H9 (cell line): Measurements from ENCODE around the gene SURF1. TPM values are rescaled to one million over a fixed set of nuclear protein-coding genes. Genes with fewer than 3 reads are reported as not detected.

Experiments
- DNase-seq: peaks from one replicate; pipeline ENCODE4 v3.0.0-alpha.2; 2017
- H2AFZ ChIP-seq: one replicate; pipeline ENCODE4 v1.6.1; 2013; ENCODE audit warnings: mild to moderate bottlenecking, low read length, control low read depth, moderate library complexity
- H2AK5ac ChIP-seq: 2 replicates; pipeline ENCODE4 v1.6.1; 2013; ENCODE audit warnings: low read length, control low read depth, mixed read lengths; ENCODE audit not compliant: insufficient read length
- H2BK120ac ChIP-seq: one replicate; pipeline ENCODE4 v1.6.1; 2013; ENCODE audit warnings: low read depth, mild to moderate bottlenecking, low read length, control low read depth, inconsistent platforms; ENCODE audit not compliant: poor library complexity, severe bottlenecking
- H2BK12ac ChIP-seq: 2 replicates; pipeline ENCODE4 v1.6.1; 2013; ENCODE audit warnings: low read length, control low read depth, mixed read lengths, low read depth; ENCODE audit not compliant: insufficient read length
- H2BK15ac ChIP-seq: 2 replicates; pipeline ENCODE4 v1.6.1; 2013; ENCODE audit warnings: low read depth, low read length, control low read depth
- H2BK20ac ChIP-seq: one replicate; pipeline ENCODE4 v1.6.1; 2013; ENCODE audit warnings: low read depth, mild to moderate bottlenecking, low read length, control low read depth, inconsistent platforms; ENCODE audit not compliant: poor library complexity, severe bottlenecking
- H2BK5ac ChIP-seq: 2 replicates; pipeline ENCODE4 v1.6.1; 2013; ENCODE audit warnings: low read length, control low read depth, mixed read lengths; ENCODE audit not compliant: insufficient read length
- H3K14ac ChIP-seq: 2 replicates; pipeline ENCODE4 v1.6.1; 2013; ENCODE audit warnings: low read length, control low read depth; ENCODE audit not compliant: insufficient read depth
- H3K18ac ChIP-seq: 2 replicates; pipeline ENCODE4 v1.6.1; 2013; ENCODE audit warnings: low read depth, mild to moderate bottlenecking, mixed read lengths, low read length, control low read depth; ENCODE audit not compliant: insufficient read length
- H3K23ac ChIP-seq: 2 replicates; pipeline ENCODE4 v1.6.1; 2013; ENCODE audit warnings: low read length, control low read depth, mixed read lengths, low read depth; ENCODE audit not compliant: insufficient read length
- H3K23me2 ChIP-seq: 2 replicates; pipeline ENCODE4 v1.6.1; 2013; ENCODE audit warnings: low read depth, mild to moderate bottlenecking, mixed read lengths, low read length, control low read depth; ENCODE audit not compliant: insufficient read length, poor library complexity, severe bottlenecking
- H3K27ac ChIP-seq: 2 replicates; pipeline ENCODE4 v1.5.1; 2013; ENCODE audit warnings: low read length, control low read depth, mixed read lengths, low read depth; ENCODE audit not compliant: insufficient read length
- H3K27me3 ChIP-seq: 2 replicates; pipeline ENCODE4 v1.6.1; 2013; ENCODE audit warnings: low read length, control low read depth, inconsistent platforms; ENCODE audit not compliant: insufficient read depth
- H3K4ac ChIP-seq: 2 replicates; pipeline ENCODE4 v1.6.1; 2013; ENCODE audit warnings: low read depth, mild to moderate bottlenecking, control low read depth, inconsistent platforms, low read length, moderate library complexity
- H3K4me1 ChIP-seq: 2 replicates; pipeline ENCODE4 v1.6.1; 2013; ENCODE audit warnings: low read length, control low read depth, inconsistent platforms; ENCODE audit not compliant: insufficient read depth
- H3K4me2 ChIP-seq: 2 replicates; pipeline ENCODE4 v1.6.1; 2013; ENCODE audit warnings: low read length, control low read depth, mixed read lengths; ENCODE audit not compliant: insufficient read length, insufficient read depth
- H3K56ac ChIP-seq: 2 replicates; pipeline ENCODE4 v1.6.1; 2013; ENCODE audit warnings: low read depth, mild to moderate bottlenecking, mixed read lengths, low read length, control low read depth; ENCODE audit not compliant: insufficient read length
- H3K79me1 ChIP-seq: 2 replicates; pipeline ENCODE4 v1.6.1; 2013; ENCODE audit warnings: low read depth, mild to moderate bottlenecking, moderate library complexity, low read length, control low read depth, inconsistent platforms; ENCODE audit not compliant: insufficient read depth, poor library complexity, severe bottlenecking
- H3K79me2 ChIP-seq: 2 replicates; pipeline ENCODE4 v1.6.1; 2013; ENCODE audit warnings: low read length, control low read depth, inconsistent platforms; ENCODE audit not compliant: insufficient read depth
- H3K9ac ChIP-seq: 2 replicates; pipeline ENCODE4 v1.6.1; 2013; ENCODE audit warnings: low read length, control low read depth, mixed read lengths; ENCODE audit not compliant: insufficient read length; ENCODE audit errors: extremely low read depth
- H3K9me3 ChIP-seq: one replicate; pipeline ENCODE4 v1.6.1; 2013; ENCODE audit warnings: low read depth, low read length, inconsistent platforms; ENCODE audit not compliant: control insufficient read depth
- H3T11ph ChIP-seq: one replicate; pipeline ENCODE4 v1.6.1; 2013; ENCODE audit warnings: mild to moderate bottlenecking, low read length, control low read depth, inconsistent platforms
- H4K20me1 ChIP-seq: one replicate; pipeline ENCODE4 v1.6.1; 2013; ENCODE audit not compliant: control insufficient read depth, insufficient read length, insufficient read depth
- H4K5ac ChIP-seq: 2 replicates; pipeline ENCODE4 v1.6.1; 2013; ENCODE audit warnings: low read depth, mild to moderate bottlenecking, mixed read lengths, low read length, control low read depth; ENCODE audit not compliant: insufficient read length
- H4K8ac ChIP-seq: replicated peaks from 2 replicates; pipeline ENCODE4 v1.6.1; 2013; ENCODE audit warnings: low read length, control low read depth, mixed read lengths, low read depth; ENCODE audit not compliant: insufficient read length
- H4K91ac ChIP-seq: 2 replicates; pipeline ENCODE4 v1.6.1; 2013; ENCODE audit warnings: low read depth, mild to moderate bottlenecking, moderate library complexity, mixed read lengths, low read length, control low read depth; ENCODE audit not compliant: insufficient read length
- H3K27ac Mint-ChIP-seq, 3 experiments: 2 replicates in 2 of 3; 3 replicates in 1 of 3; pipeline ENCODE4 v1.8.0; 2020 to 2021; ENCODE audit warnings: mixed read lengths in 3 of 3, mild to moderate bottlenecking in 1 of 3, moderate library complexity in 1 of 3
- H3K27me3 Mint-ChIP-seq: 2 replicates; pipeline ENCODE4 v1.8.0; 2021; ENCODE audit warnings: low read depth, mild to moderate bottlenecking, moderate library complexity, mixed read lengths
- H3K36me3 Mint-ChIP-seq, 3 experiments: 2 replicates in 2 of 3; 3 replicates in 1 of 3; pipeline ENCODE4 v1.8.0; 2020 to 2021; ENCODE audit warnings: low read depth in 3 of 3, mixed read lengths in 3 of 3; ENCODE audit not compliant: insufficient read depth in 1 of 3
- H3K4me1 Mint-ChIP-seq, 2 experiments: 2 replicates each; pipeline ENCODE4 v1.8.0; 2020; ENCODE audit warnings: mixed read lengths in 2 of 2
- H3K4me3 Mint-ChIP-seq, 2 experiments: 2 replicates in 1 of 2; 3 replicates in 1 of 2; pipeline ENCODE4 v1.8.0; 2020 to 2021; ENCODE audit warnings: mild to moderate bottlenecking in 2 of 2, mixed read lengths in 2 of 2, moderate library complexity in 1 of 2
- H3K9me3 Mint-ChIP-seq, 2 experiments: 2 replicates in 1 of 2; 3 replicates in 1 of 2; pipeline ENCODE4 v1.8.0; 2020; ENCODE audit warnings: mild to moderate bottlenecking in 2 of 2, mixed read lengths in 2 of 2, moderate library complexity in 1 of 2
- CTCF ChIP-seq: fragments of 200-600 bp; sonication (generic); conservative IDR thresholded peaks from 3 replicates; pipeline ENCODE4 v1.8.0; 2021; ENCODE audit warnings: antibody characterized with exemption, mild to moderate bottlenecking
- WGBS: extraction: QIAGEN DNeasy Blood & Tissue Kit; methylation state at CpG from one replicate; pipeline ENCODE4 v1.1.7; 2013; ENCODE audit warnings: missing lambda C conversion rate, low lambda C conversion rate, mixed read lengths; ENCODE audit not compliant: insufficient read length; ENCODE audit errors: extremely low coverage; 5-methylcytosine and 5-hydroxymethylcytosine counted together
- total RNA-seq: library from RNA; stranded (reverse); gene quantifications from 2 replicates; pipeline ENCODE4 v1.2.1, GENCODE V29; 2021

SURF1 gene
- total RNA-seq, 1 experiment from 2014 or later = 43.3 TPM

DNA sequence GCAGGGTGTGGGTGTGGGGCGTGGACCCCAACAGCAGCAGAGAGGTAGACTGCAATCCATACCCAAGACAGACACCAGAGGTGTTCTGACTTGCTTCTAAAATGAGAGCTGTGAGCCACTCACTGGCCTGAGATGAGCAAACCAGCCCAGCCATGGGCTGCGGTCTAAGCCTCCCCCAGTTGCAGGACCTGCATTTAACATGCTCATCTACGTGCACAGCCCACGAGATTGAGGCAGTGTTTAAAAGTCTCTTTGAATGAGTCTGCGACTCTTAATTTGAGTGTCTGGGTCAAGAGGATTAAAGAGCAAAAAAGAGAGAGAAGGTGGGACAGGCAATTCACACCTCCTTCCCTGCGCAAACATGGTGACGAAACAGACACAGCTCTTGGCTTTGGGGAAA, 13.6 kb upstream of the SURF1 start:
- no peak overlapping the region for H2BK120ac ChIP-seq
- no peak overlapping the region for H3K4ac ChIP-seq
- no peak for TF ChIP-seq CTCF
- no peak overlapping the region for H3K4me2 ChIP-seq
- no peak overlapping the region for H4K8ac ChIP-seq
- no peak overlapping the region for H4K91ac ChIP-seq
- H2BK12ac ChIP-seq = no peak overlapping the region
- H3K79me2 ChIP-seq = peaks cover 59% of the 10 kb centered on the region; the same call in 1 of the 2 replicates
- no peaks in the 10 kb centered on the region for H3K9me3 ChIP-seq
- no peak overlapping the region for H3K14ac ChIP-seq
- H4K20me1 ChIP-seq = no peaks in the 10 kb centered on the region
- H3K23me2 ChIP-seq = peaks cover 3% of the 10 kb centered on the region
- no peak overlapping the region for H3K4me3 Mint-ChIP-seq
- no peak overlapping the region for H2BK20ac ChIP-seq
- no peak overlapping the region; a peak in 1 of 7 replicates for H3K27ac Mint-ChIP-seq
- H3K36me3 Mint-ChIP-seq = peaks cover 27 to 78% (median 62%) of the 10 kb centered on the region in 3 experiments; a peak in 6 of 7 replicates
- H2AFZ ChIP-seq = no peak overlapping the region
- H3T11ph ChIP-seq = no peak overlapping the region
- H3K4me1 Mint-ChIP-seq = peaks cover 9 to 11% of the 10 kb centered on the region in 2 experiments
- H3K27me3 ChIP-seq = no peaks in the 10 kb centered on the region
- H3K4me1 ChIP-seq = no peaks in the 10 kb centered on the region
- no peak overlapping the region for H3K56ac ChIP-seq
- H3K23ac ChIP-seq = no peak overlapping the region
- no peaks in the 10 kb centered on the region for H3K9me3 Mint-ChIP-seq
- H3K27me3 Mint-ChIP-seq = no peaks in the 10 kb centered on the region
- no peak overlapping the region for H4K5ac ChIP-seq
- no peak overlapping the region for H3K18ac ChIP-seq
- H3K79me1 ChIP-seq = peaks cover 34% of the 10 kb centered on the region
- H3K9ac ChIP-seq = no peak overlapping the region
- no peak for DNase-seq
- H2AK5ac ChIP-seq = no peak overlapping the region
- no peak overlapping the region for H2BK15ac ChIP-seq
- H3K27ac ChIP-seq = no peak overlapping the region
- no CpG with 5 or more reads among the region's 7 CpGs for WGBS
- no peak overlapping the region for H2BK5ac ChIP-seq
